GM19372 (cell line): ENCODE measurements around the gene SPATA2.

Source experiments
- ATAC-seq: cut with Tn5 transposase; IDR thresholded peaks from one replicate; pipeline ENCODE4 v1.9.1; 2021; ENCODE audit warnings: mild to moderate bottlenecking, low read depth, moderate library complexity; ENCODE audit not compliant: unreplicated experiment

Gene SPATA2

DNA sequence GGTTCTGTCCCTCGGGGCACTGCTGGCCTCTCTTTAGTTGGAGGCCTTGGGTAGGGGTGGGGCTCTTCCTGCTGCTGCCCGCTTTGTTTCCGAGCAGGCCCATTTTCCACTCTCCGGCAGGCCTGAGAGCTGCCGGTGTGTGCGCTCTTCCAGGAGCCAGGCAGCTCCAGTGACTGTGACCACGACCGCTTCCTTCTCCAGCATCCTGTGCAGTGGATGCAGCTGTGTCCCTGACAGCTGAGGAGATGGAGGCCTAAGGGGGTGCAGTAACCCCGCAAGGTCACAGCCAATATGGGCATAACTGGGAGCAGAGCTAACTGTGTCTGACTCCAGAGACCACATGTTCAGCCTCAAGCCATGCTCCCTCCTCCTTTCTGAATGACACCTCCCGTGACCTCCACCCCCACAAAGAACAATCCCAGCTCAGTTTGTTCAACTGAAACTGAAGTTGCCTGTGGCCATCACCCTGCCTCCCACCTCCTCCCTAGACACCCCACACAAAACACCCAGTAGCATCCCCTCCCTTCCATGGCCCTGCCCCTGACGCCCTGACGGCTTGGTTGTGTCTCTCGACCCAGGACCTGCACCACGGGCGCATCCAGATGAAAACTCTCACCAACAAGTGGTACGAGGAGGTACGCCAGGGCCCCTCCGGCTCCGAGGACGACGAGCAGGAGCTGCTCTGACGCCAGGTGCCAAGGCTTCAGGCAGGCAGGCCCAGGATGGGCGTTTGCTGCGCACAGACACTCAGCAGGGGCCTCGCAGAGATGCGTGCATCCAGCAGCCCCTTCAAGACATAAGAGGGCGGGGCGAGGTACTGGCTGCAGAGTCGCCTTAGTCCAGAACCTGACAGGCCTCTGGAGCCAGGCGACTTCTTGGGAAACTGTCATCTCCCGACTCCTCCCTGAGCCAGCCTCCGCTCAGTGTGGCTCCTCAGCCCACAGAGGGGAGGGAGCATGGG is 27.8 kb downstream of the SPATA2 start:
- no peak for ATAC-seq

- ATAC-seq: no peak
Measured at GRCh38 chr20:49886571-49887213, 28.6 kb downstream of the SPATA2 start.

- no peak for ATAC-seq
Measured at GRCh38 chr20:49885558-49886332, 29.6 kb downstream of the SPATA2 start.

GRCh38 chr20:49883246-49883802 is 32.0 kb downstream of the SPATA2 start:
- ATAC-seq: no peak

DNA sequence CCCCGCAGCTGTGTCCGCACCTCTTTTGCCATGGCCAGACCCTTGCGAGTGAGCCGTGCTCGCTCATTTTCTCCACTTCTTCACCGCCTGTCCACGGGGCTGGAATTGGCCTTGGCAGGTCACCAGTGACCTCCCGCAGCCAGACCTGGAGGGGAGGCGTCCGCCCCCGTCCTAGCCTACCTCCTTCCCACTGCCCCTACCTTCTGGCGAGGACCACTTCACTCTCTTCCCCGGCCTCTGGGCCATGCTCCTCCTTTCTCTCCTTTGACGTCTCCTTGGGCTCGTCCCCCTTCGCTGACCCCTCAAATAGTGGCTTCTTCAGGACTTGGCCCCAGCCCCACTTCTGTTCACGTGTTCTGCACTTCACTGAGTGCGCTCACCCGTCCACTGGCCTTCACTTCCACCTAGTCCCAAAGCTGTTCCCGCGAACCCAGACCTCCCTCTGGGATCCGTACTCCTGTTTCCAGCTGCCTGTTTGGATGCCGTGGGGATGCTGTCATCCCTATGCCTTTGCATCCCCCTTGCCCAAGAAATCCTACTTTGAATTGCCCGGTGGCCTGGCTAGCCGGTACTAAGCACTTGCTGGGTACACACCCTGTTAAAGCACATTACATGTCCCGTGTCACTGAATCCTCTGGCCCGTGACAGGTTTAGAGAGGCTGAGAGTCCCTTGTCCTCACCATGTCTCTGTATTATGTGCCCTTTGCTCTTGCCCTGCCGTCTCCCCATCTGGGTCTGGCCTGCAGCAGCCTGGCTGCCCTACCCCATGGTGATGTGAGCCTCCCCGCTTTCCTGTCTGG is 33.0 kb downstream of the SPATA2 start:
- no peak for ATAC-seq

DNA sequence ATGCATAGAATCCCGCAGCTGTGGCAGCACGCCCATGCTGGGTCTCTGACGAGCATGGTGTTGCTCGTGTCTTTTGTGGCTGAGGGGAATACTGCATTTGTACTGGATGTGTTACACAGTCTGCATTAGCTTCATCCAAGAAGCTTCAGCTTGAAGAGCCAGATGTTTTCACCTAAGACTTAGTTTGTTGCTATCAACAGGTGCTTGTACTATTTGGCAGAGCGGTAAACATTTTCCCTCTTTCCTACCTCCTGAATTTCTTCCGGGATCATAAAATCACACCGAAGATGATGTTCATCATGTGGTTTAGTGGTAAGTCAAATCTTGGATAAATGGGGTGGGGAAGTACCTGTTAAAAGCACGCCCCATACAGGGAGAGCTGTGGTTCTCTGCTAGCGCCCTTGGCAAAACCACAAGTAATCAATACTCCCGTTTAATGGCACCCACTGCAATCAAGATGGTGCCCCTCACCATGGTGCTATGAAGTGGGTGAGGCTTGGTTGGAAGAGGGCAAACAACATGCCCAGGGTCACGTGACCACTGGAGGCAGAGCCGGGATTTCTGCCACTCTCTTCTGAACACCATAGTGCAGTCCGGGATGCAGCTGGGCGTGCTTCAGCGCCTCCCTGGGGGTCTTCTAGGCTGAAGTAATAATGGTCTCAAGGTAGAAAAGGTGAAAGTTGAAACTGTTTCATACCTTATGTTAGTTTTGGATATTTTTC is 34.4 kb downstream of the SPATA2 start:
- ATAC-seq: no peak

DNA sequence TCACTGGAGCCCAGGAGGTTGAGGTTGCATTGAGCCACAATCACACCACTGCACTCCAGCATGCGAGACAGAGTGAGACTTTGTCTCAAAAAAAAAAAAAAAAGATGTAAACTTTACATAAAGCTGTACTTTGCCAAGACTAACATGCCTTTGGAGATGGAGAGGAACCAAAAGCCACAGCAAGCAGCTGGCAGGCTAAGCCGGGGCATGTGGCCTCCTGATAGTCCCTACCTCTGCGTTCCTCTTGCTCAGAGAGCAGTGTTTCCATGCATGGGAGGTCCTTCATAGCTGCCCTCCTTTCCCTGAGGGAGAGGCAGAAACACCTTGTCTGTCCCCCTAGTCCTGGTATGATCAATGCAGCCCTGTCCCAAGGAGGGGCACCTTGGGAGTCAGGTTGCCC is 35.2 kb downstream of the SPATA2 start:
- no peak for ATAC-seq

GRCh38 chr20:49878977-49879376 is 36.4 kb downstream of the SPATA2 start:
- no peak for ATAC-seq

DNA sequence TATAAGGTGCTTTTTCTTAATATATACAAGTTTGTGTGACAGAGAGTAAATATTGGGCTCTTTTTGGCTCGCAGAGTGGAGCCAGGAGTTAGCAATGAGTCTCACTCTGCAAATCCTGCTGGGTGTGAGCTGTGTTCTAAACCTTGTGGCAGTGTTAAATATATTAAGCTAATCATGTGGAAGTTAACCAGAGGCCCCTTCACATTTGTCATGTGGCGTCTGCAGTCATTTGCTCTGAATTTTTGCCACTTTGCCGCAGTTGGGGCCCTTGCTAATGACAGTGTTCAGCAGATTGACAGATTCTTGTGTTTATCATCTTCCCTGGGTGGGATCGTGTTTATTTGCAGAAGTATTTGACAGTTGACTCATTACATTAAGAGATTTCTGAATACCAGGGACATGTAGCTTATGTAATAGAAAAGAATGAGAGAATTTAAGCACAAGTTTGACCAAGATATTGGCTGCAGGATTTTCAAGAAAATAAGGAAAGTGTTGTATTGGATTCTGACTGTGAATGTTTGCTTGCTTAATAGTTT is 37.9 kb downstream of the SPATA2 start:
- no peak for ATAC-seq

GRCh38 chr20:49874696-49875095 is 40.6 kb downstream of the SPATA2 start:
- ATAC-seq: no peak

DNA sequence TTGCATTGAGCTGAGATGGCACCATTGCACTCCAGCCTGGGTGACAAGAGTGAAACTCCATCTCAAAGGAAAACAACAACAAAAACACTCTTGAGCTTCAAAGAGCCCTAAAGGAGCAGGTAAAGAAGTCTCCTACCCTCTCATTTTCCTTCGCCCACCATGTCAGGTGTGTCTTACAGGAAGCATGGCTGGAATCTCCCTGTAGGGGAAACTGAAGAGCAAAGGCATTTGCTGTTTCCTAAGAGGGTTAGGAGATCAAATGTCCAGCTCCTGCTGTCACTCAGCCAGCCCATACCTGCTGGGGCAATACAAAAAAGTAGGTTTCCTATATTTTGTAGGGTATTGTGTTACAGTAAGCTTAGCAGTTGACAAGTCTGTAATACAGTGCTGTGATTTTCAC is 43.3 kb downstream of the SPATA2 start:
- no peak for ATAC-seq

GRCh38 chr20:49871391-49871948 is 43.9 kb downstream of the SPATA2 start:
- ATAC-seq: no peak

GRCh38 chr20:49870261-49870660 is 45.1 kb downstream of the SPATA2 start:
- no peak for ATAC-seq

DNA sequence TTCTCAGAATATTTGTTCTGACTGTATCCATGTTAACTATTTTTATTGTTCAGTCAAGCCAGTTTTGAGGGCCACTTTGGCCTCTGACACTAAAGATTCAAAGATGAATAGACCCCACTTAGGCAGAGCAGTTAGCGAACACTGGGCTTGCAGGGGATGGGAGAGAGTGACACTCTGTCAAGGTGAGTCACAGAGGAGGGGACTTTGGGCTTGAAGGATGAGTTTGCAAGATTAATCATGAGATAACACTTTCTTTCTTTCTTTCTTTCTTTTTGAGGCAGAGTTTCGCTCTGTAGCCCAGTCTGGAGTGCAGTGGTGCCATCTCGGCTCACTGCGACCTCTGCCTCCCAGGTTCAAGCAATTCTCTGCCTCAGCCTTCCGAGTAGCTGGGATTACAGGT is 46.4 kb downstream of the SPATA2 start:
- ATAC-seq: no peak

DNA sequence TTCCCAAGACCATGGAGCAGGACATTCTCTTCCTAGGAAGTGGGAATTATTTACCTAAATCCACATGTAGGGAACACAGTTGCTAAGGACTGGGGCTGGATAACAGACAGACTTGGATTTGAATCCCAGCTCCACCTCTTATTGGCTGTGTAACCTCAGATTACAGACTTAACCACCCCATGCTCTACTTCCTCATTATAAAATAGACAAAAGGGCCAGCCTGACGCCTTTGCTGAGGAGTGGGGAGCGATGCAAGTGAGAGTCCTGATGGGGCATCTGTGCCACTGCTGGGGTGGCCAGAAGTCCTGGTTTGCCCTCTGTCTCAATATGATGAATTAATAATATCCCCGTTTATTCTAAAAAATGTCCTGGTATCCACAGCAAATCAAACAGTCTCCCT is 46.8 kb downstream of the SPATA2 start:
- no peak for ATAC-seq

- no peak for ATAC-seq
Measured at GRCh38 chr20:49867453-49868215, 47.7 kb downstream of the SPATA2 start.

- no peak for ATAC-seq
Measured at GRCh38 chr20:49866051-49866450, 49.3 kb downstream of the SPATA2 start.

DNA sequence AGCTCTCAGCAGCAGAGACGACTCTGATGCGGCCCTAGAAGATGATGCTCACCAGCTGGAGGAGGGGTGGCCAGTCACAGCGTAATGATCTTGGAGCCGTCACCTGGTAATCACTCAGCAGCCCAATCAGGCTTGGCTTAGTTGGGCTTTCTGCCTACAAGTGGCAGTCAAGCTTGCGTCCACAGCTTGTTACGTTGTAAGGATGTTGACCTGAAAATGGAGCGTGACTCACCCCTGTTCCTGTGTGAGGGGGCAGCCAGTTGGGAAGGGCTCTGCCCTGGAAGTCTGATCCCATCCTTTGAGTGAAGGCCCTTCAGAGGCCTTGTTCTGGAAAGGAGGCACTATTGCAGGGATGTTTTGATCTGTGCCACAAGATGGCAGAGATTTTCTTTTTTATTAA is 49.8 kb downstream of the SPATA2 start:
- ATAC-seq: no peak
